ENCODE data around the gene GORAB. TPM values are rescaled to one million over a fixed set of nuclear protein-coding genes. Genes with fewer than 3 reads are reported as not detected.

GORAB gene
- total and polyA plus RNA-seq, 9 of the 15 experiments (the other 6 are each of a cell fraction or from before 2014, with no cell fraction given), result 4.4 to 12.9 (median 8.9) TPM

DNA sequence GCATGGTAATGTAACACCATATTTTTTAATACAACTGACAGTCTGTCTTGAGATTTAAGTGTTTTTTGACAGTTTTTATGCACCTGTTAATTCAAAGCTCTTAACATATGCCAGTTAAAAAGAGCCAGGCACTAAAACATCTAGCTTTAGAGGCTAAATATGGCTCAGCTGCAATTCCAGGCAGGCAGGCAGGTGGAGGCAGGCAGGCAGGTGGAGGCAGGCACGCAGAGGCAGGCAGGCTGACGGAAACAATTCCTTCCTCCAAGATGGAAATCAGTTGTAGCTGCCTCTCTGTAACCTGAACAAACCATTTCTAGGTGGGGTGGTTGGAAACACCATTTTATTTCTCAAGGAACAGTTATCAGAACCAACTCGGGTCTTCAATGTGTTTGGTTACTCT lies 51.2 kb downstream of the GORAB start:
- H3K4me1 ChIP-seq (replicated peaks in 1 of 2; ENCODE audit: control insufficient read depth in 2 of 2, insufficient read depth in 2 of 2, low read length in 2 of 2), result no peaks in the 10 kb centered on the region
- intact Hi-C loops (cut with micrococcal nuclease), result no loop called here
- H4K20me1 ChIP-seq (replicated peaks; ENCODE audit: control insufficient read depth, insufficient read depth, low read length), result no peaks in the 10 kb centered on the region
- CTCF ChIA-PET (ENCODE audit: low intra/inter-chr PET ratio), result no interaction called here
- H3K9ac ChIP-seq (ENCODE audit: insufficient read depth in 1 of 2, low read depth in 2 of 2, low read length in 2 of 2), result no peak overlapping the region
- BruUV-seq (replicated peaks), result no TSS peak
- 0% methylated on average over 3 of the region's 3 CpGs for WGBS (ENCODE audit: insufficient coverage, low coverage, missing lambda C conversion rate)
- H3K27me3 ChIP-seq (ENCODE audit: control insufficient read depth in 2 of 2, insufficient read depth in 2 of 2, low read length in 2 of 2), result no peaks in the 10 kb centered on the region
- ATAC-seq (no peak), FAIRE-seq (no peak), DNase-seq (ENCODE audit: extremely low read depth in 1 of 4, low spot score in 3 of 4) (no peak)
- H3K4me2 ChIP-seq (ENCODE audit: insufficient read depth, low read length), result no peak overlapping the region
- no peak overlapping the region for H2AFZ ChIP-seq (ENCODE audit: low read depth, low read length)
- no peaks in the 10 kb centered on the region for H3K9me3 ChIP-seq (replicated peaks; ENCODE audit: control insufficient read depth, insufficient read depth, low read depth, low read length)
- H3K79me2 ChIP-seq (ENCODE audit: control insufficient read depth, insufficient read depth, low read length), result no peaks in the 10 kb centered on the region
- in situ Hi-C loops (cut with MboI), result no loop called here
- no peaks in the 10 kb centered on the region for H3K36me3 ChIP-seq (ENCODE audit: control insufficient read depth, insufficient read depth, low read length)
- H3K4me3 ChIP-seq, result no peak overlapping the region
- no peak overlapping the region for H3K27ac ChIP-seq (ENCODE audit: extremely low read depth, low read depth, low read length)
- H3K9me1 ChIP-seq (ENCODE audit: control insufficient read depth, insufficient read depth, low read length), result no peaks in the 10 kb centered on the region
- POLR2A ChIA-PET, result no interaction called here
- TF ChIP-seq ARHGAP35 (IDR thresholded peaks at IDR 0.05; ENCODE audit: partially characterized antibody) (no peak), THRAP3 (IDR thresholded peaks at IDR 0.05; ENCODE audit: borderline replicate concordance) (no peak), NR1H2 (CRISPR knock-in tag; IDR thresholded peaks at IDR 0.05) (no peak), CCNT2 (IDR thresholded peaks at IDR 0.05; ENCODE audit: borderline replicate concordance, extremely low read depth, insufficient read length, low read depth, low read length) (no peak), MEF2D (tag; conservative IDR thresholded peaks at IDR 0.05; ENCODE audit: low read depth) (no peak), NELFE (IDR thresholded peaks at IDR 0.05; ENCODE audit: insufficient read depth, insufficient read length) (no peak)
- TF ChIP-seq, protein P1, sequence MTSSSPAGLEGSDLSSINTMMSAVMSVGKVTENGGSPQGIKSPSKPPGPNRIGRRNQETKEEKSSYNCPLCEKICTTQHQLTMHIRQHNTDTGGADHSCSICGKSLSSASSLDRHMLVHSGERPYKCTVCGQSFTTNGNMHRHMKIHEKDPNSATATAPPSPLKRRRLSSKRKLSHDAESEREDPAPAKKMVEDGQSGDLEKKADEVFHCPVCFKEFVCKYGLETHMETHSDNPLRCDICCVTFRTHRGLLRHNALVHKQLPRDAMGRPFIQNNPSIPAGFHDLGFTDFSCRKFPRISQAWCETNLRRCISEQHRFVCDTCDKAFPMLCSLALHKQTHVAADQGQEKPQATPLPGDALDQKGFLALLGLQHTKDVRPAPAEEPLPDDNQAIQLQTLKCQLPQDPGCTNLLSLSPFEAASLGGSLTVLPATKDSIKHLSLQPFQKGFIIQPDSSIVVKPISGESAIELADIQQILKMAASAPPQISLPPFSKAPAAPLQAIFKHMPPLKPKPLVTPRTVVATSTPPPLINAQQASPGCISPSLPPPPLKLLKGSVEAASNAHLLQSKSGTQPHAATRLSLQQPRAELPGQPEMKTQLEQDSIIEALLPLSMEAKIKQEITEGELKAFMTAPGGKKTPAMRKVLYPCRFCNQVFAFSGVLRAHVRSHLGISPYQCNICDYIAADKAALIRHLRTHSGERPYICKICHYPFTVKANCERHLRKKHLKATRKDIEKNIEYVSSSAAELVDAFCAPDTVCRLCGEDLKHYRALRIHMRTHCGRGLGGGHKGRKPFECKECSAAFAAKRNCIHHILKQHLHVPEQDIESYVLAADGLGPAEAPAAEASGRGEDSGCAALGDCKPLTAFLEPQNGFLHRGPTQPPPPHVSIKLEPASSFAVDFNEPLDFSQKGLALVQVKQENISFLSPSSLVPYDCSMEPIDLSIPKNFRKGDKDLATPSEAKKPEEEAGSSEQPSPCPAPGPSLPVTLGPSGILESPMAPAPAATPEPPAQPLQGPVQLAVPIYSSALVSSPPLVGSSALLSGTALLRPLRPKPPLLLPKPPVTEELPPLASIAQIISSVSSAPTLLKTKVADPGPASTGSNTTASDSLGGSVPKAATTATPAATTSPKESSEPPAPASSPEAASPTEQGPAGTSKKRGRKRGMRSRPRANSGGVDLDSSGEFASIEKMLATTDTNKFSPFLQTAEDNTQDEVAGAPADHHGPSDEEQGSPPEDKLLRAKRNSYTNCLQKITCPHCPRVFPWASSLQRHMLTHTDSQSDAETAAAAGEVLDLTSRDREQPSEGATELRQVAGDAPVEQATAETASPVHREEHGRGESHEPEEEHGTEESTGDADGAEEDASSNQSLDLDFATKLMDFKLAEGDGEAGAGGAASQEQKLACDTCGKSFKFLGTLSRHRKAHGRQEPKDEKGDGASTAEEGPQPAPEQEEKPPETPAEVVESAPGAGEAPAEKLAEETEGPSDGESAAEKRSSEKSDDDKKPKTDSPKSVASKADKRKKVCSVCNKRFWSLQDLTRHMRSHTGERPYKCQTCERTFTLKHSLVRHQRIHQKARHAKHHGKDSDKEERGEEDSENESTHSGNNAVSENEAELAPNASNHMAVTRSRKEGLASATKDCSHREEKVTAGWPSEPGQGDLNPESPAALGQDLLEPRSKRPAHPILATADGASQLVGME (CRISPR knock-in tag; IDR thresholded peaks at IDR 0.05), result no peak
- TF ChIP-seq, protein P2, sequence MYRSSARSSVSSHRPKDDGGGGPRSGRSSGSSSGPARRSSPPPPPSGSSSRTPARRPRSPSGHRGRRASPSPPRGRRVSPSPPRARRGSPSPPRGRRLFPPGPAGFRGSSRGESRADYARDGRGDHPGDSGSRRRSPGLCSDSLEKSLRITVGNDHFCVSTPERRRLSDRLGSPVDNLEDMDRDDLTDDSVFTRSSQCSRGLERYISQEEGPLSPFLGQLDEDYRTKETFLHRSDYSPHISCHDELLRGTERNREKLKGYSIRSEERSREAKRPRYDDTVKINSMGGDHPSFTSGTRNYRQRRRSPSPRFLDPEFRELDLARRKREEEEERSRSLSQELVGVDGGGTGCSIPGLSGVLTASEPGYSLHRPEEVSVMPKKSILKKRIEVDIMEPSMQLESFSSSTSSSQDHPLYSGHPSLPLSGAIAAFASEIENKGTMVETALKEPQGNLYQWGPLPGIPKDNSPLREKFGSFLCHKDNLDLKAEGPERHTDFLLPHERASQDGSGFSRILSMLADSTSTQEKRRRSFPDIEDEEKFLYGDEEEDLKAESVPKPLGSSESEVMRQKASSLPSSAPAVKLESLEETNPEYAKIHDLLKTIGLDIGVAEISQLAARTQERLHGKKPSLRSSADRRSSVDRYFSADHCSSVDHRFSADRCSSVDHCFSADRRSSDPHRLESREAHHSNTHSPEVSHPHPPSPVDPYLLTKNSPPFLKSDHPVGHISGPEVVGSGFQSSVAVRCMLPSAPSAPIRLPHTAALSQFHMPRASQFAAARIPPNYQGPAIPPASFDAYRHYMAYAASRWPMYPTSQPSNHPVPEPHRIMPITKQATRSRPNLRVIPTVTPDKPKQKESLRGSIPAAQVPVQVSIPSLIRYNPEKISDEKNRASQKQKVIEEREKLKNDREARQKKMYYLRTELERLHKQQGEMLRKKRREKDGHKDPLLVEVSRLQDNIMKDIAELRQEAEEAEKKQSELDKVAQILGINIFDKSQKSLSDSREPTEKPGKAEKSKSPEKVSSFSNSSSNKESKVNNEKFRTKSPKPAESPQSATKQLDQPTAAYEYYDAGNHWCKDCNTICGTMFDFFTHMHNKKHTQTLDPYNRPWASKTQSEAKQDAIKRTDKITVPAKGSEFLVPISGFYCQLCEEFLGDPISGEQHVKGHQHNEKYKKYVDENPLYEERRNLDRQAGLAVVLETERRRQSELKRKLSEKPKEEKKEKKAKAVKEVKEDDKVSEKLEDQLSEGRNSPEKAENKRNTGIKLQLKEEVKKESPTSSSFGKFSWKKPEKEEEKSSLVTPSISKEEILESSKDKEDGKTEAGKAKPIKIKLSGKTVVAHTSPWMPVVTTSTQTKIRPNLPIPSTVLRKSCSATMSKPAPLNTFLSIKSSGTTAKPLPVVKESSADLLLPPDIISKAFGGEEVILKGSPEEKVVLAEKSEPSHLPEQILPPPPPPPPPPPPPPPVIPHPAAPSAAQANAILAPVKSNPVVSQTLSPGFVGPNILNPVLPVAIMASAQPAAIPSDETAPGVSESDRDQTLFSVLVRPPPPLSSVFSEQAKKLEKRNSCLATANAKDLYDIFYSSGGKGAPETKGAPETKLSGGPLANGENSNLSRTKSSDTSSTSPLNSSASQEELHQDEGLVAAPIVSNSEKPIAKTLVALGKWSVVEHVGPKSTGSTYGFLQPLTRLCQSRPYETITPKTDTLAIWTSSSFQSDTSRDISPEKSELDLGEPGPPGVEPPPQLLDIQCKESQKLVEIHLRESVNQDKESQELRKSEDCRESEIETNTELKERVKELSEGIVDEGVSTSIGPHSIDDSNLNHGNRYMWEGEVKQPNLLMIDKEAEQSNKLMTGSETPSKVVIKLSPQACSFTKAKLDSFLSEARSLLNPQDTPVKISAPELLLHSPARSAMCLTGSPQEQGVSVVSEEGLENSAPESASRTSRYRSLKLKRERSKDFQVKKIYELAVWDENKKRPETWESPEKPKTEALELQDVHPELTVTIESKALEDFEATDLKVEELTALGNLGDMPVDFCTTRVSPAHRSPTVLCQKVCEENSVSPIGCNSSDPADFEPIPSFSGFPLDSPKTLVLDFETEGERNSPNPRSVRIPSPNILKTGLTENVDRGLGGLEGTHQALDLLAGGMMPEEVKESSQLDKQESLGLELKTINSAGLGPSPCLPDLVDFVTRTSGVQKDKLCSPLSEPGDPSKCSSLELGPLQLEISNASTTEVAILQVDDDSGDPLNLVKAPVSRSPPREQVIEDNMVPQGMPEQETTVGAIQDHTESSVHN (IDR thresholded peaks at IDR 0.05; ENCODE audit: borderline replicate concordance in 1 of 2, low read depth in 1 of 2), result no peak

Measured in K562 (cell line).